Mammary epithelial cell (primary cell): Measurements from ENCODE around the gene XRCC6.

ENCODE experiments used
- CTCF ChIP-seq, 2 donors: IDR thresholded peaks in 1 of 2; conservative IDR thresholded peaks in 1 of 2; 2 replicates each; pipeline ENCODE4 v1.5.1; 2011 to 2012; ENCODE audit warnings: inconsistent platforms in 2 of 2, low read length in 2 of 2, mild to moderate bottlenecking in 2 of 2, control low read depth in 1 of 2, low read depth in 1 of 2; ENCODE audit not compliant: insufficient read depth in 1 of 2; ENCODE audit errors: extremely low read depth in 1 of 2
- EZH2 ChIP-seq: IDR thresholded peaks from 2 replicates; pipeline ENCODE4 v1.6.1; 2012; ENCODE audit warnings: low read length, inconsistent platforms, borderline replicate concordance

- TF ChIP-seq CTCF (conservative IDR thresholded peaks at IDR 0.05 in 1 of 2, IDR thresholded peaks at IDR 0.05 in 1 of 2; ENCODE audit: extremely low read depth in 1 of 2, insufficient read depth in 1 of 2, low read depth in 1 of 2, low read length in 2 of 2): peak; percentile 81 to 97
- no peak for TF ChIP-seq EZH2
Observed at GRCh38 chr22:41596776-41597634, 24.1 kb upstream of the XRCC6 start.
